Thoracic aorta endothelial cell (primary cell): ENCODE results near the gene LILRA6. TPM values are rescaled to one million over a fixed set of nuclear protein-coding genes. Genes with fewer than 3 reads are reported as not detected.

Source experiments
- small RNA-seq: library from RNA; depleted of rRNA; stranded (forward); fragments of <200 nt; gene quantifications from one replicate; pipeline ENCODE3, GENCODE V24; 2012
- total RNA-seq: library from RNA; depleted of rRNA; stranded (reverse); fragments of >200 nt; gene quantifications from 2 replicates; pipeline ENCODE4 v1.2.3, GENCODE V29; 2012

The LILRA6 gene
- total RNA-seq, result not detected in 2 replicates

GRCh38 chr19:54242646-54243045 is at the start of gene LILRA6:
Gene LILRA6 (minus strand): TSS chr19:54242790.

GRCh38 chr19:54281007-54281728 is 38.6 kb upstream of the LILRA6 start, which contains the start of gene LILRB2:
Gene LILRB2 (minus strand): TSS chr19:54281110. CDS start chr19:54280496, 614 bp downstream.

GRCh38 chr19:54257116-54257480 is 14.5 kb upstream of the LILRA6 start, which contains the start of gene LILRB5:
Gene LILRB5 (minus strand): TSS chr19:54257273. CDS start chr19:54257193, 80 bp downstream.

GRCh38 chr19:54222474-54223276 is 19.9 kb downstream of the LILRA6 start, which contains the start of gene LILRB3:
Gene LILRB3 (minus strand): TSS chr19:54223007. CDS start chr19:54222976, 31 bp downstream.

GRCh38 chr19:54191011-54191810 is 51.4 kb downstream of the LILRA6 start, which contains the start of gene TSEN34:
Gene TSEN34 (plus strand): TSS chr19:54191308. CDS start chr19:54191365, 57 bp downstream.

GRCh38 chr19:54189145-54189734 is 53.4 kb downstream of the LILRA6 start, which contains the start of gene MBOAT7:
Gene MBOAT7 (minus strand): TSS chr19:54189580. CDS start chr19:54188508, 1,072 bp downstream.

Small RNA genes lying within 50 kb of the gene (small RNA-seq; reads per million reads assigned to genes)
- gene MIR4752 (not detected), gene RNU6-1307P (not detected)

Other genes starting within 250 kb of the LILRA6 start
- not detected in 2 replicates for gene VSTM1, start 178.9 kb downstream of the LILRA6 start, total RNA-seq
- gene TARM1, start 161.4 kb downstream of the LILRA6 start, total RNA-seq, result not detected in 2 replicates
- not detected in 2 replicates for gene OSCAR, start 142.0 kb downstream of the LILRA6 start, total RNA-seq
- gene NDUFA3, start 139.9 kb downstream of the LILRA6 start, total RNA-seq, result 8.1 and 11.6 TPM in 2 replicates
- gene TFPT, start 127.1 kb downstream of the LILRA6 start, total RNA-seq, result 15.9 and 19.7 TPM in 2 replicates
- 51.3 and 64.7 TPM in 2 replicates for gene PRPF31, start 127.0 kb downstream of the LILRA6 start, total RNA-seq
- 15.2 and 19.6 TPM in 2 replicates for gene CNOT3, start 105.0 kb downstream of the LILRA6 start, total RNA-seq
- gene LENG1, start 83.1 kb downstream of the LILRA6 start, total RNA-seq, result 4.9 and 5.1 TPM in 2 replicates
- 0.53 TPM in 1 of 2 replicates, not detected in the other for gene TMC4, start 69.6 kb downstream of the LILRA6 start, total RNA-seq
- 64.0 and 112 TPM in 2 replicates for gene MBOAT7, start 53.2 kb downstream of the LILRA6 start, total RNA-seq
- gene TSEN34, start 51.5 kb downstream of the LILRA6 start, total RNA-seq, result 47.6 and 60.0 TPM in 2 replicates
- 1,424 and 1,587 TPM in 2 replicates for gene RPS9, start 41.9 kb downstream of the LILRA6 start, total RNA-seq
- gene LILRB3, start 19.8 kb downstream of the LILRA6 start, total RNA-seq, result not detected in 2 replicates
- 0.07 TPM in 1 of 2 replicates, not detected in the other for gene LILRB5, start 14.5 kb upstream of the LILRA6 start, total RNA-seq
- gene LILRB2, start 38.3 kb upstream of the LILRA6 start, total RNA-seq, result not detected in 2 replicates
- not detected in 2 replicates for gene LILRA5, start 70.4 kb upstream of the LILRA6 start, total RNA-seq
- not detected in 2 replicates for gene LILRA4, start 96.4 kb upstream of the LILRA6 start, total RNA-seq
- gene LAIR1, start 122.1 kb upstream of the LILRA6 start, total RNA-seq, result not detected in 2 replicates
- gene TTYH1, start 172.7 kb upstream of the LILRA6 start, total RNA-seq, result not detected in 2 replicates
- 46.4 and 74.3 TPM in 2 replicates for gene LENG8, start 206.4 kb upstream of the LILRA6 start, total RNA-seq
- gene LENG9, start 221.0 kb upstream of the LILRA6 start, total RNA-seq, result 3.6 TPM in 2 replicates
- gene CDC42EP5, start 230.5 kb upstream of the LILRA6 start, total RNA-seq, result 27.1 and 27.4 TPM in 2 replicates